ENCODE results near the gene NDEL1. TPM values are rescaled to one million over a fixed set of nuclear protein-coding genes. Genes with fewer than 3 reads are reported as not detected.

The NDEL1 gene
- total RNA-seq, 4 donors from 2014 or later, result 172 to 237 (median 230) TPM

DNA sequence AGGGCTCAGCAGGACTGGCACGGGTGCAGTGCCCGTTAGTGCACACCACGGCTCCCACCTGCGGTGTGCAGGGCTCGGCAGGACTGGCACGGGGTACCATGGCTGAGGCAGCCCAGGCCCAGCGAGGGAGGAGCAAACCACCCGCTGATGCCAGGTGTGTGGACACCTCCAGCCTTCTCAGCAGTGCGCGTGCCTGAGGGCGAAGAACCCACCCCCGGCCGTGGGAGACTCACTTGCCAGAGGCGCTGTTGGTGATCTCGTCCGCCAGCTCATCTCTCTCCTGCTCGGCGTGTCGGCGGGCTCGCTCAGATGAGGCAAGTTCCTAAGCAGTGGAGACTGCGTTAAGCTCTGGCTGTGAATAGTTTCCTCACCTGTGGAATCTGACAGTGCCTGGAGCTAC, 45.4 kb downstream of the NDEL1 start:
- WGBS, result 76% methylated on average over 15 of the region's 22 CpGs
- peaks cover 17% of the 10 kb centered on the region for H3K4me1 ChIP-seq
- TF ChIP-seq EP300 (IDR thresholded peaks at IDR 0.05) (no peak), POLR2AphosphoS5 (IDR thresholded peaks at IDR 0.05) (no peak), POLR2A (IDR thresholded peaks at IDR 0.05) (no peak)
- TF ChIP-seq, protein P1, sequence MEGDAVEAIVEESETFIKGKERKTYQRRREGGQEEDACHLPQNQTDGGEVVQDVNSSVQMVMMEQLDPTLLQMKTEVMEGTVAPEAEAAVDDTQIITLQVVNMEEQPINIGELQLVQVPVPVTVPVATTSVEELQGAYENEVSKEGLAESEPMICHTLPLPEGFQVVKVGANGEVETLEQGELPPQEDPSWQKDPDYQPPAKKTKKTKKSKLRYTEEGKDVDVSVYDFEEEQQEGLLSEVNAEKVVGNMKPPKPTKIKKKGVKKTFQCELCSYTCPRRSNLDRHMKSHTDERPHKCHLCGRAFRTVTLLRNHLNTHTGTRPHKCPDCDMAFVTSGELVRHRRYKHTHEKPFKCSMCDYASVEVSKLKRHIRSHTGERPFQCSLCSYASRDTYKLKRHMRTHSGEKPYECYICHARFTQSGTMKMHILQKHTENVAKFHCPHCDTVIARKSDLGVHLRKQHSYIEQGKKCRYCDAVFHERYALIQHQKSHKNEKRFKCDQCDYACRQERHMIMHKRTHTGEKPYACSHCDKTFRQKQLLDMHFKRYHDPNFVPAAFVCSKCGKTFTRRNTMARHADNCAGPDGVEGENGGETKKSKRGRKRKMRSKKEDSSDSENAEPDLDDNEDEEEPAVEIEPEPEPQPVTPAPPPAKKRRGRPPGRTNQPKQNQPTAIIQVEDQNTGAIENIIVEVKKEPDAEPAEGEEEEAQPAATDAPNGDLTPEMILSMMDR (IDR thresholded peaks at IDR 0.05), result no peak
- DNase-seq (ENCODE audit: low spot score in 2 of 2), result no peak
- peaks cover 49% of the 10 kb centered on the region for H3K36me3 ChIP-seq
- no peak overlapping the region for H3K4me3 ChIP-seq
- no peaks in the 10 kb centered on the region for H3K27me3 ChIP-seq
- H3K27ac ChIP-seq, result no peak overlapping the region
- no peaks in the 10 kb centered on the region for H3K9me3 ChIP-seq

DNA sequence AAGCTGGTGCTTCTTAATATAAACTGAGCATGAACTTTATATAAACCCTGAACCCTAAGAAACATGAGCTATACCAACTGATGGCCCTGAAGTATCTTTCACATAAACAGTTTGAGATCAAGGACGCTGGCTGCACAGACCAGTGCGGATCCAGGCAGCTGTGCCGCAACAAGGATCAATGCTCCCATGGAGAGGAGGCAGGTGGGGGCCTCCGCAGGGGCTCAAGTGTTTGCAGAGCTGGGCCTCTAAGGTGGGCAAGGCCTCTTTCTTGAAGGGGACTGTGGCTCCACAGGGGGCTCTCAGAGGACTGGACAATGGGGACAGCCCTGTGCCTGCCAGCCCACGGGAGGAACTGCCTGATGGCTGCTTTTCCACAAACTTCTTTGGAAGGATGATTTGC, 46.0 kb downstream of the NDEL1 start:
- TF ChIP-seq EP300 (IDR thresholded peaks at IDR 0.05) (no peak), POLR2AphosphoS5 (IDR thresholded peaks at IDR 0.05) (no peak)
- H3K36me3 ChIP-seq, result peaks cover 44% of the 10 kb centered on the region
- peaks cover 17% of the 10 kb centered on the region for H3K4me1 ChIP-seq
- H3K27ac ChIP-seq, result no peak overlapping the region
- H3K9me3 ChIP-seq, result no peaks in the 10 kb centered on the region
- no peaks in the 10 kb centered on the region for H3K27me3 ChIP-seq
- peak in 1 of 2 donors; percentile 50 for DNase-seq (ENCODE audit: low spot score in 2 of 2)
- 96% methylated on average over 4 of the region's 5 CpGs for WGBS
- no peak overlapping the region for H3K4me3 ChIP-seq

DNA sequence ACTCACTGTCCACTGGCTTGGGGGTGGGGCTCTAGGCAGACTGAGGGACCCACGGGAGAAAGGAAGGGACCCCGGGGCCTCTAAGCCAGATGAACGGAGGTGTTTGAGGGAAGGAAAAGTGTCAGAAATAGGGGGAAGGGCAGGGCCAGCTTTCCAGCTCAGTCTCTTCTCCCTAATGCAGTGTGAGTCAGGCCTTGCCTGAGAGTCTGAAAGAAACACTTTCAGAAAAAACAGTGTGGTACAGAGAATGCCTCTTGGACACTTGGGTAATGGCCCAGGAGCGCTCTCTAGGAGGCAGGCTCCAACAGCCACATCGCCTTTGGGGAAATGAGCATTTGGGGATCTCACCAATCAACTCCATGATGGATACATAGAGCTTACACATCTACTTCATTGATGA, 46.9 kb downstream of the NDEL1 start:
- H3K9me3 ChIP-seq, result no peaks in the 10 kb centered on the region
- peak in 1 of 2 donors; percentile 18 for DNase-seq (ENCODE audit: low spot score in 2 of 2)
- no peak overlapping the region for H3K27ac ChIP-seq
- peaks cover 17% of the 10 kb centered on the region for H3K4me1 ChIP-seq
- H3K36me3 ChIP-seq, result peaks cover 44% of the 10 kb centered on the region
- TF ChIP-seq POLR2AphosphoS5 (IDR thresholded peaks at IDR 0.05) (no peak), EP300 (IDR thresholded peaks at IDR 0.05) (no peak), POLR2A (IDR thresholded peaks at IDR 0.05) (no peak)
- TF ChIP-seq, protein P1 (IDR thresholded peaks at IDR 0.05), result no peak
- no peak overlapping the region for H3K4me3 ChIP-seq
- no peaks in the 10 kb centered on the region for H3K27me3 ChIP-seq
- WGBS, result 92% methylated on average over 5 of the region's 5 CpGs

DNA sequence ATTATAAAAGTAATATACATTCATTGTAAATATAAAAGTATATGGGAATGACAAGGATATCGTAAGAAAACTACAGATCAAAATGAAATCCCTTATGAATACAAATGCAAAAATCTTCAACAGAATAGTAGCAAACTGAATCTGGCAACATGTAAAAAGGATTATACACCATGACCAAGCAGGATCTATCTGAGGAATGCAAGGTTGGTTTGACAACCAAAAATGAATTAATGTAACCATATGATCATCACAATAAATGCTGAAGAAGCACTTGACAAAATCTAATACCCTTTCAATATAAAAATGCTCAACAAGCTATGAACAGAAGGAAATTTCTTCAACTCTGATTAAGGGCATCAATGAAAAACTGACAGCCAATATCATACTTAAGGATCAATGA, 48.8 kb downstream of the NDEL1 start:
- Histone ChIP-seq H3K27ac (no peak overlapping the region), H3K4me1 (peaks cover 11% of the 10 kb centered on the region), H3K4me3 (no peak overlapping the region), H3K27me3 (no peaks in the 10 kb centered on the region), H3K9me3 (no peaks in the 10 kb centered on the region), H3K36me3 (peaks cover 48% of the 10 kb centered on the region)
- 94% methylated on average over 1 of the region's 1 CpG for WGBS
- no peak for TF ChIP-seq POLR2AphosphoS5 (IDR thresholded peaks at IDR 0.05)
- TF ChIP-seq EP300 (IDR thresholded peaks at IDR 0.05), result no peak
- TF ChIP-seq, protein P1 (IDR thresholded peaks at IDR 0.05), result no peak
- no peak for TF ChIP-seq POLR2A (IDR thresholded peaks at IDR 0.05)
- no peak for DNase-seq (ENCODE audit: low spot score in 2 of 2)

DNA sequence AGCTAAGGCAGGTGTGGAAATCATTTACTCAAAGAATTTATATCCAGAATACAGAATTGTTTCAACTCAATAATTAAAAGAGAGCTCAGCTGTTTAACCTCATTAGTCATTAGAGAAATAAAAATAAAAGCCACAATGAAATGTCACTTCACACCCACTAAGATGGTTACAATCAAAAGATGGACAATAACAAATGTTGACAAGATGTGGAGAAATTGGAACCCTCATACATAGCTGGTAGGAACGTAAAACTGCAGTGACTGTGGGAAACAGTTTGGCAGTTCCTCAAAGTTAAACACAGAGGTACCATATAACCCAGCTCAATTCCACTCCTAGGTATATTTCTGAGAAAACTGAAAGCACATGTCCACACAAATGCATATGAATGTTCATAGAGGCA, 49.8 kb downstream of the NDEL1 start:
- 90% methylated on average over 1 of the region's 1 CpG for WGBS
- H3K9me3 ChIP-seq, result no peaks in the 10 kb centered on the region
- H3K4me3 ChIP-seq, result no peak overlapping the region
- H3K27me3 ChIP-seq, result no peaks in the 10 kb centered on the region
- DNase-seq (ENCODE audit: low spot score in 2 of 2), result no peak
- H3K4me1 ChIP-seq, result peaks cover 2% of the 10 kb centered on the region
- peaks cover 56% of the 10 kb centered on the region for H3K36me3 ChIP-seq
- TF ChIP-seq POLR2AphosphoS5 (IDR thresholded peaks at IDR 0.05) (no peak), EP300 (IDR thresholded peaks at IDR 0.05) (no peak), POLR2A (IDR thresholded peaks at IDR 0.05) (no peak)
- TF ChIP-seq, protein P1 (IDR thresholded peaks at IDR 0.05), result no peak
- no peak overlapping the region for H3K27ac ChIP-seq

DNA sequence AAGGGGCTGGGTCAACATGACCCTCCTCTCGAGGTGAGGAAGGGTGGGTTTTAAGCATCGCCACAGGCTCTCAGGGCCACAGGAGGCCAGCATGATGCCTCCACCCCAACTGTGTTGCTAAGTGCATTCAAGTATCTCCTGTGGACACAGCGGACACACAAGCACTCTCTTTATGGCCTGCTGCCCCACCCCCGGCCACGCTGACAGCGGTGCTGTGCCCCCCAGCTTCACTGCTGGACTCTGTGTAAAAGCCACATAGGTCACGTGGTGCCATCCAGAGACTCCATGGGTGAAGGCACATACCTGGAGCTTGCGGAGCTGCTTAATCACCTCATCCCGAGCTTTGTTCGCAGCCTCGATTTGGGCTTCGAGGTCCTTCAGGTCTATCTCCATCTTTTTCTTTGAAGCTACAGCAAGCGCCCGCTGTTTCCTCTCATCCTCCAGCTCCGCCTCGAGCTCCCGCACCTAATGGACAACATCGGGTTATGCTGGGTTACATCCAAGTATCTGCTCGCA, 51.5 kb downstream of the NDEL1 start:
- Histone ChIP-seq H3K4me3 (no peak overlapping the region), H3K9me3 (no peaks in the 10 kb centered on the region), H3K4me1 (no peaks in the 10 kb centered on the region), H3K36me3 (peaks cover 65% of the 10 kb centered on the region), H3K27me3 (no peaks in the 10 kb centered on the region), H3K27ac (no peak overlapping the region)
- WGBS, result 90% methylated on average over 17 of the region's 19 CpGs
- TF ChIP-seq, protein P1 (IDR thresholded peaks at IDR 0.05), result no peak
- no peak for TF ChIP-seq POLR2AphosphoS5 (IDR thresholded peaks at IDR 0.05)
- no peak for TF ChIP-seq EP300 (IDR thresholded peaks at IDR 0.05)
- no peak for TF ChIP-seq POLR2A (IDR thresholded peaks at IDR 0.05)
- no peak for DNase-seq (ENCODE audit: low spot score in 2 of 2)

All from suprapubic skin (tissue), 4 donors.